Measurements from ENCODE around the gene EIF2B2.

DNA sequence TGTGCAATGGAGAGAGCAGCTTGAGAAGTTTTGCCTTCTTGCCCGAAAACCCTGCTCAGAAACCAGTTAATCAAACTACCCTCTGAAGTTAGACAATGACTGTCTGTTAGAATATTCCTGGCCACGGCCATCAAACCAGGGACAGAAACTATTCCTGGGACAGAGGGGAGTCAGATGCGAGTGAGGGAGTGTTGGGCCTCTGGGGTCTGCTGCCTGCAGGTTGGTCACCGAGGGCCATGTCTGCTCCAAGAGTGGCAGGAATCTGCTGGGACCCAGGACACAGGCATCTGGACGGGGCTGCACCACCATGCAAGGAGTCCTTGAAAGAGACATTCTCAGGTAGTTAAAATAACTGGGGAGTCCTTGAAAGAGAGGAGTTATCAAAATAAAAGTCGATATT is 16.9 kb upstream of the EIF2B2 start:
- TF ChIP-seq POLR2A (IDR thresholded peaks at IDR 0.05): no peak
- TF ChIP-seq, protein P1, sequence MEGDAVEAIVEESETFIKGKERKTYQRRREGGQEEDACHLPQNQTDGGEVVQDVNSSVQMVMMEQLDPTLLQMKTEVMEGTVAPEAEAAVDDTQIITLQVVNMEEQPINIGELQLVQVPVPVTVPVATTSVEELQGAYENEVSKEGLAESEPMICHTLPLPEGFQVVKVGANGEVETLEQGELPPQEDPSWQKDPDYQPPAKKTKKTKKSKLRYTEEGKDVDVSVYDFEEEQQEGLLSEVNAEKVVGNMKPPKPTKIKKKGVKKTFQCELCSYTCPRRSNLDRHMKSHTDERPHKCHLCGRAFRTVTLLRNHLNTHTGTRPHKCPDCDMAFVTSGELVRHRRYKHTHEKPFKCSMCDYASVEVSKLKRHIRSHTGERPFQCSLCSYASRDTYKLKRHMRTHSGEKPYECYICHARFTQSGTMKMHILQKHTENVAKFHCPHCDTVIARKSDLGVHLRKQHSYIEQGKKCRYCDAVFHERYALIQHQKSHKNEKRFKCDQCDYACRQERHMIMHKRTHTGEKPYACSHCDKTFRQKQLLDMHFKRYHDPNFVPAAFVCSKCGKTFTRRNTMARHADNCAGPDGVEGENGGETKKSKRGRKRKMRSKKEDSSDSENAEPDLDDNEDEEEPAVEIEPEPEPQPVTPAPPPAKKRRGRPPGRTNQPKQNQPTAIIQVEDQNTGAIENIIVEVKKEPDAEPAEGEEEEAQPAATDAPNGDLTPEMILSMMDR (IDR thresholded peaks at IDR 0.05): no peak
- no peak for TF ChIP-seq EP300 (IDR thresholded peaks at IDR 0.05)
- no peak for TF ChIP-seq POLR2AphosphoS5 (IDR thresholded peaks at IDR 0.05)
